IPS DF 4.7 (cell line): ENCODE data around the gene PITPNM3.

ENCODE experiments used
- DNase-seq: peaks from one replicate; pipeline ENCODE4 v3.0.0-alpha.2; 2013; ENCODE audit warnings: low spot score; ENCODE audit errors: extremely low read depth

PITPNM3 gene

DNA sequence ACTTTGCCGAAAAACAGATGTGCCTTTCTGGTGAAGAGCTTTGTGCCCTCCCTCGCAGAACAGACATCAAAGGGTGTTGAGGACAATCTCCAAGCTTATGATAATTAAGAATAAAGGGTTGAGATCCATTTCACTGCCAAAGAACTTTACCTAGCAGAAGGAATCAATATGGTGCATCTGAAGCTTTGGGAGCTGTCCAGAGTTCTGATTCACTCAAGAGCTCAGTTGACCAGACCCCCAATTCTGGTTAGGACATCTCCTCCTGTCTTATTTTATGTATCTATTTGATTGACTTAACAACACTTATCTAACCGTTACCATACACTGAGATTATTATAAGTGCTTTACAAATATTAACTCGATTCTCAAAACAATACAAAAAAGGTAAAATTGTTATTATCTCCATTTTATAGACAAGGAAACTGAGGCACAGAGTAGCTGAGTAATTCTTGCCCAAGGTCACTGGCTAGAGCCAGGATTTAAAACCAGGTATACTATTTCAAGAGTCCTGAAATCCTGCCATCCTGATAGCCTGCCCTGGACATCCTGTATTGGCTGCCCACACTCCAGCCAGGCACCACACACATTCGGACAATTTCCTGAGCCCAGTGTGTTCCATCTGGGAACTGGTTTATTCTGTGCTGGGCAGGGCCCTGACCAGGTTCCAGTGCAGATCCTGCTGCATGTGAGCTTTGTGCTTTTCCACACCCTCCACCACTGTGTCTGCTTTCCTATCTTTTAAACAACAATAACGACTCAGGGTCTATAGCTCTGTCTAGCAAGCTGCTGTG lies 29.8 kb downstream of the PITPNM3 start:
- DNase-seq, result no peak

- no peak for DNase-seq
These were observed 30.6 kb downstream of the PITPNM3 start for GRCh38 chr17:6525731-6526130.

DNA sequence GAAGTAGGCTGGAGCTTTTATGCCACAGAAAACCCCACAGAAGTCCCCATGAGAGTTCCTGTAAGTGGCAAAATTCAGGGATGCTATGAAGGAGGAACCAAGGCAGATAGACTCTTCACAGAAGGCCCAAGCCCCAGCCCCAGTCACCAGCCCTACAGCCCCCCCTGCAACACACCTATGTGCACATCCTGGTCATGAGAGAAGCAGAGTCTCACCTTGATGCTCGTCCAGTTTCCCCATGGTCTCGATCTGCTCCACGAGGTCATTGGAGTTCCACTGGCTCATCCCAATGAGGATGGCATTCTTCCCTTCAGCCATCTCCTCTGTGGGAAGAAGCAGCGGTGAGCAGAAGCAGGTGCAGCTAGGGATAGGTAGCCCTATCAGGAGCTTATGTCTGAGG lies 31.2 kb downstream of the PITPNM3 start:
- no peak for DNase-seq

GRCh38 chr17:6524520-6524919 lies 31.8 kb downstream of the PITPNM3 start:
- no peak for DNase-seq

DNA sequence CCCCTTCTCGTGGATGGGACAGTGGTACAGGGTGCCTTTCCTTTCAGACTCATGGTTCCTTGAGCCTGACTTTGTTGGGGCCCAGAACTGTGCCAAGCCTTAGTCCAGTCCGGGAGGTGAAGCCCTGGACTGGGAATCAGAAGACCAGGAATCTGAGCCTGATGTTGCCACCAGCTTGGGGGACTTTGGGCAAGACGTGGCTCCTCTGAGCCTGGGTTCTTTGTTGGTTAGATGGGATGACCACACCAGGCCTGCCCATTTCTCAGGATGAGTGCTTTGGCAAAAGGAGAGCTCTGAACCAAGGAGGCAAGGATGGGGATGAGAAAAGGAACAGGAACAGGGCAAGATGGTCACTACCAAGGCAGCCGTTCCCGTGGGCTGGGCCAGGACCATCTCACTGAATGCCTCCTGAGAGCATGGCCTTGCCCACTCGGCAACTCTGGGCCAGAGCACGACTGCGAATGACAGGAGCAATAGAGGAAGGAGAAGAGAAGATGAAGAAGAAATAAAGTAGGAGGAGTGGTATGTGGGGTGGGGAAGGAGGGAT lies 32.5 kb downstream of the PITPNM3 start:
- no peak for DNase-seq

GRCh38 chr17:6523330-6523729 lies 33.0 kb downstream of the PITPNM3 start:
- no peak for DNase-seq

GRCh38 chr17:6521586-6521985 lies 34.8 kb downstream of the PITPNM3 start:
- no peak for DNase-seq

GRCh38 chr17:6517062-6517461 lies 39.3 kb downstream of the PITPNM3 start:
- no peak for DNase-seq

- DNase-seq, result no peak
These were observed 42.0 kb downstream of the PITPNM3 start for GRCh38 chr17:6514371-6514770.

- no peak for DNase-seq
These were observed 43.8 kb downstream of the PITPNM3 start for GRCh38 chr17:6512552-6512951.

GRCh38 chr17:6510321-6510977 lies 45.9 kb downstream of the PITPNM3 start:
- DNase-seq, result no peak

DNA sequence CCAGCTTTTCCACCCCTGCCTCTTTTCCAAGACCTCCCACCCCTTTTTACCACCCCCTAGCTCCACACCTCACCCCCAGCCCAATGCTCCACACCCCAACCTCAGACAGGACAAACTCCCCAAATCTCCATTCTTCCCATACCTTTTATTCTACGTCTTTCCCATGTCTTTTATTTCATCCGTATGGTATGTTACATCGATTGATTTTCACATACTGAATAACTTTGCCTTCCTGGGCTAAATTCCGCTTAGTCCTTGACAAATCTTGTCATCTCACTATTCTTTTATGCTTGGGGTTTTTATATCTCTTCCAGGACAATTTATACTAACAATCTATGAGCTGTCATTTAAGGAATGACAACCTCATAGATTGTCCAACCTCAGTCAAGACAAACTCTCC lies 46.4 kb downstream of the PITPNM3 start:
- DNase-seq, result no peak

DNA sequence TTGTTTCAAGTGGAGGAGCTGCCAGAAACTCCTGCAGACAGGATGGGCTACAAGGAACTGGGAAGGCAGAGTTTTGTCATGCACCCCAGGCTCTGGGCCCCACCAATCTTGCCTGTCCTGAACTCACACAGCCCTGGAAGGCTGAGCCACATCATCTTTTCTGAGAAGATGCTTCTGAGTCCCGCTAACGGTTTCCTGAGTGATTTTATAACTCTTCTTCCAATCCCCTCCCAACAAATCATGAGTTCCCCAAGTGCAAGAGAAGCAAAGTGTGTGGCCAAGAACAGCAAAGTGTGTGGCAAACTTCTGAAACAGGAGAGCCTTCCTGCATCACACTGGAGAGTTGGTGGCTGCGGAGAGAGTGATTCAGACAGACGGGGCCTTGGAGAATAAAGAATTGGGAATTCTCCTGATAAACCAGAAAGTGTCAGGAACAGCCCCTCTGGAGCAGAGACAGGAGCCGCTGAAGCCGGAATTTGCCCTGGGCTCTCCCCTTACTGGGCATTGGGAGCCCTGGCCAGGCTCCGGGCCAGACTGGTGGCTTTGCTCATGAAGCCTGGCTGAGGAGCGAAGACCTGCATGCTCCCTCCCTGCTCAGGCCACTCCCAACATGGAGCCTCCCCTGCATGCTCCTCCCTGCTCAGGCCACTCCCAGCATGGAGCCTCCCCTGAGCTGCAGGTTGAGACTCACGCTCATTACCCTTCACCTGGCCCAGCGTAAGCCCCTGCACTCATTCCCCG lies 47.2 kb downstream of the PITPNM3 start:
- DNase-seq, result no peak

DNA sequence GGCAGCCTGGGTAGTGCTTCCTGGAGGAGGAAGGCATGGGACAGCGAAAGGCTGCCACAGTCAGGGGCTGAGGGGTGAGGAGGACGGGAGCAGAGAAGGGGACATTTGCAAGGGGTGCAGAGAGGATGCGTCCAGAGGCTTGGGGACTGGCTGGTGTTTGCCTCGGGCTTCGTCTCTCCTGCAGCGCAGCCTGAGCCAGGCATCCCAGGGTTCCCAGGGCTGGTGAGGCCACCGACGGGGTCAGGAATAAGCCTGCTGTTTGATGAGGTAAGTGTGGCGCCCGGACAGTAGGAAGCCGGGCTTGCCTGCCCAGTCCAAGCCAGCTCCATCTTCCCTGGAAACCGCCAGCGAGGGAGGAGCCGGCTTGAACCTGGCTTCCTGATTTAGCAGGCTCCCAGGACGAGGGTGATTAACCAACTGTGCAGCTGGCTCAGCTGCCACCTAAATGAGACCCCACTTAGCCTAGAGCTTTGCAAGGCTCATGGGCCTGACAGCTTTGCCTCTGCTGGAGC lies 47.8 kb downstream of the PITPNM3 start:
- no peak for DNase-seq

- DNase-seq, result no peak
These were observed 48.3 kb downstream of the PITPNM3 start for GRCh38 chr17:6508016-6508415.

DNA sequence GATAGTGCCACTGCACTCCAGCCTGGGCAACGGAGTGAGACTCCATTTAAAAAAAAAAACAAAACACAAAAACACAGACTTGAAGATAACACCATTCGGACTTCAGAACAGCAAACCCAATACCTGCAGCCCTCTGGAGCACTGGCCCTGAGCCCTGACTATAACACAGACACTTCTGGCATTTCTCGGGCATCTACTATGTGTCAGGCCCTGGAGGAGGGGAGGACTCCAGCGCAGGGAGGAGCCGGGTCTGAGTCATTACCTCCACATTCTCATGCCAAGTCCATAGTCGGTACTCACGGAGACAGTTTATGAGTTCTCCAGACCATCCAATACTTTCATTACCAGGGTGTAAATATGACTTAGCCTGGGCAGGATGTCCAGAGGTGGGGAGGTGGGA lies 48.8 kb downstream of the PITPNM3 start:
- no peak for DNase-seq

DNA sequence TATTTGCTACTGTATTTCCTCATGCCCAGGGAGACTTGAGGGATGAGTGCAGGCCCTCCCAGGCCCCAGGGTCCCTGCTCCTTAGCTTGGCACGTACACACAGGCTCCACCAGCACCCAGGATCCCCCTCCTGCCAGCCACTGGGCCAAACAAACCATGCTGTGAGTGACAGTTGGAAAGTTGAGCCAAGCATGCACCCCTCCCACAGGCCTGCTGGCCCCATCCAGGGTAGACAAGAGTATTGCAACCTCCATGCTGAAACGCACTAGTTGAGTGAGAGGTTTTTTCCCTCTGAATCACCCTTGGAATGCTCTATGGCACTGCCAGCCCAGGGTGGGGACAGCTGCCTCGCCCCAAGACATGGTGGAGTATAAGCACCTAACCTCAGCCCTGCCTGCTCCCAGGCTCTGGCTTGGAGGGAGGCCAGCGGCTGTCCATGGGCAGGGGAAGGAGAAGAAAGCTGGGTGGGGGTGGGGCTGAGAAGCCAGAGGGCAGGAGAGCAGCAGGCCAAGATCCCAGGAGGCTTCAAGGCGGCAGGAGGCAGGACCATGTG lies 49.6 kb downstream of the PITPNM3 start:
- no peak for DNase-seq

- no peak for DNase-seq
These were observed 50.8 kb downstream of the PITPNM3 start for GRCh38 chr17:6505425-6506142.

- no peak for DNase-seq
These were observed 52.6 kb downstream of the PITPNM3 start for GRCh38 chr17:6503641-6504195.

- DNase-seq, result no peak
These were observed 53.4 kb downstream of the PITPNM3 start for GRCh38 chr17:6502871-6503509.
